Fibroblast of lung (primary cell): ENCODE results near the gene FHIT. TPM values are rescaled to one million over a fixed set of nuclear protein-coding genes. Genes with fewer than 3 reads are reported as not detected.

Source experiments
- DNase-seq, 2 donors: peaks; one replicate each; pipeline versions ENCODE4 v3.0.0 to v3.0.0-alpha.2; 2010; ENCODE audit warnings: low read depth in 2 of 2
- H2AFZ ChIP-seq: 2 replicates; pipeline ENCODE4 v1.5.1; 2012; ENCODE audit warnings: low read length, control low read depth, inconsistent platforms
- H3K27ac ChIP-seq: 2 replicates; pipeline ENCODE4 v1.5.1; 2011; ENCODE audit warnings: low read length, control low read depth; ENCODE audit not compliant: insufficient read depth
- H3K27me3 ChIP-seq: 2 replicates; pipeline ENCODE4 v1.5.1; 2011; ENCODE audit warnings: mild to moderate bottlenecking, low read length; ENCODE audit not compliant: control insufficient read depth, insufficient read depth
- H3K36me3 ChIP-seq: 2 replicates; pipeline ENCODE4 v1.5.1; 2011; ENCODE audit warnings: low read length; ENCODE audit not compliant: control insufficient read depth, insufficient read depth
- H3K4me1 ChIP-seq: 2 replicates; pipeline ENCODE4 v1.5.1; 2011; ENCODE audit warnings: low read length; ENCODE audit not compliant: control insufficient read depth, insufficient read depth; ENCODE audit errors: extremely low read depth
- H3K4me2 ChIP-seq: 2 replicates; pipeline ENCODE4 v1.5.1; 2011; ENCODE audit warnings: low read length, control low read depth; ENCODE audit not compliant: insufficient read depth; ENCODE audit errors: extremely low read depth
- H3K4me3 ChIP-seq, 4 experiments: fragments of 200-600 bp in 1 of 4; sonication (generic) in 1 of 4; replicated peaks in 1 of 4; 2 replicates each; pipeline ENCODE4 v1.5.1; 2011 to 2016; ENCODE audit warnings: low read length in 4 of 4, low read depth in 3 of 4, mild to moderate bottlenecking in 3 of 4, control low read depth in 2 of 4, inconsistent platforms in 1 of 4, mixed read lengths in 1 of 4; ENCODE audit not compliant: insufficient read depth in 1 of 4; ENCODE audit errors: control extremely low read depth in 1 of 4
- H3K79me2 ChIP-seq: 2 replicates; pipeline ENCODE4 v1.5.1; 2012; ENCODE audit warnings: mild to moderate bottlenecking, low read length, inconsistent platforms; ENCODE audit not compliant: control insufficient read depth, insufficient read depth
- H3K9ac ChIP-seq: 2 replicates; pipeline ENCODE4 v1.5.1; 2011; ENCODE audit warnings: mild to moderate bottlenecking, low read length, control low read depth; ENCODE audit not compliant: insufficient read depth
- H3K9me3 ChIP-seq: 2 replicates; pipeline ENCODE4 v1.5.1; 2012; ENCODE audit warnings: low read depth, low read length; ENCODE audit not compliant: control insufficient read depth, insufficient read depth
- H4K20me1 ChIP-seq: 2 replicates; pipeline ENCODE4 v1.5.1; 2011; ENCODE audit warnings: low read length; ENCODE audit not compliant: control insufficient read depth, insufficient read depth; ENCODE audit errors: extremely low read depth
- EZH2 ChIP-seq: IDR thresholded peaks from 2 replicates; pipeline ENCODE4 v1.5.1; 2012; ENCODE audit warnings: low read length, control low read depth, mild to moderate bottlenecking; ENCODE audit errors: missing control alignments
- polyA plus RNA-seq, 2 donors: library from polyadenylated mRNA; depleted of rRNA in 1 of 2; stranded (reverse) in 1 of 2; unstranded in 1 of 2; fragments of >200 nt; gene quantifications; 2 replicates each; pipeline ENCODE4 v1.2.1, GENCODE V29; 2011 to 2012; ENCODE audit warnings: missing spikeins in 1 of 2
- total RNA-seq: library from RNA; depleted of rRNA; stranded (reverse); fragments of >200 nt; gene quantifications from 2 replicates; pipeline ENCODE4 v1.2.1, GENCODE V29; 2014
- TF ChIP-seq, protein P1 (sequence below), 2 donors: IDR thresholded peaks in 1 of 2; conservative IDR thresholded peaks in 1 of 2; 1 replicate in 1 of 2; 2 replicates in 1 of 2; pipeline ENCODE4 v1.5.1; 2011 to 2012; ENCODE audit warnings: low read length in 2 of 2, control low read depth in 1 of 2, inconsistent platforms in 1 of 2, low read depth in 1 of 2, mild to moderate bottlenecking in 1 of 2

FHIT gene
- total and polyA plus RNA-seq, 2 donors (not counting 1 experiment from before 2014, with no cell fraction given): 0.79 to 2.1 TPM

GRCh38 chr3:60363817-60364216 is 887.4 kb downstream of the FHIT start:
- DNase-seq: peak; percentile 35 to 69
- TF ChIP-seq, protein P1, sequence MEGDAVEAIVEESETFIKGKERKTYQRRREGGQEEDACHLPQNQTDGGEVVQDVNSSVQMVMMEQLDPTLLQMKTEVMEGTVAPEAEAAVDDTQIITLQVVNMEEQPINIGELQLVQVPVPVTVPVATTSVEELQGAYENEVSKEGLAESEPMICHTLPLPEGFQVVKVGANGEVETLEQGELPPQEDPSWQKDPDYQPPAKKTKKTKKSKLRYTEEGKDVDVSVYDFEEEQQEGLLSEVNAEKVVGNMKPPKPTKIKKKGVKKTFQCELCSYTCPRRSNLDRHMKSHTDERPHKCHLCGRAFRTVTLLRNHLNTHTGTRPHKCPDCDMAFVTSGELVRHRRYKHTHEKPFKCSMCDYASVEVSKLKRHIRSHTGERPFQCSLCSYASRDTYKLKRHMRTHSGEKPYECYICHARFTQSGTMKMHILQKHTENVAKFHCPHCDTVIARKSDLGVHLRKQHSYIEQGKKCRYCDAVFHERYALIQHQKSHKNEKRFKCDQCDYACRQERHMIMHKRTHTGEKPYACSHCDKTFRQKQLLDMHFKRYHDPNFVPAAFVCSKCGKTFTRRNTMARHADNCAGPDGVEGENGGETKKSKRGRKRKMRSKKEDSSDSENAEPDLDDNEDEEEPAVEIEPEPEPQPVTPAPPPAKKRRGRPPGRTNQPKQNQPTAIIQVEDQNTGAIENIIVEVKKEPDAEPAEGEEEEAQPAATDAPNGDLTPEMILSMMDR (conservative IDR thresholded peaks at IDR 0.05 in 1 of 2, IDR thresholded peaks at IDR 0.05 in 1 of 2; ENCODE audit: low read depth in 1 of 2, low read length in 2 of 2): no peak
- no peak for TF ChIP-seq EZH2
- peaks cover 5% of the 10 kb centered on the region for H3K4me1 ChIP-seq
- no peaks in the 10 kb centered on the region for H3K36me3 ChIP-seq
- H3K4me3 ChIP-seq: no peak overlapping the region
- H2AFZ ChIP-seq: no peak overlapping the region
- no peak overlapping the region for H3K27ac ChIP-seq
- H3K9ac ChIP-seq: no peak overlapping the region
- H3K79me2 ChIP-seq: no peaks in the 10 kb centered on the region
- H3K4me2 ChIP-seq: peak overlapping the region; percentile 15
- H3K27me3 ChIP-seq: no peaks in the 10 kb centered on the region
- H4K20me1 ChIP-seq: no peaks in the 10 kb centered on the region
- H3K9me3 ChIP-seq: no peaks in the 10 kb centered on the region

- H3K9me3 ChIP-seq: no peaks in the 10 kb centered on the region
- no peak for TF ChIP-seq EZH2
- TF ChIP-seq, protein P1 (conservative IDR thresholded peaks at IDR 0.05 in 1 of 2, IDR thresholded peaks at IDR 0.05 in 1 of 2; ENCODE audit: low read depth in 1 of 2, low read length in 2 of 2): no peak
- no peaks in the 10 kb centered on the region for H3K79me2 ChIP-seq
- H3K27ac ChIP-seq: no peak overlapping the region
- no peak overlapping the region for H3K4me2 ChIP-seq
- no peaks in the 10 kb centered on the region for H3K4me1 ChIP-seq
- H3K4me3 ChIP-seq: no peak overlapping the region
- DNase-seq: no peak
- H2AFZ ChIP-seq: no peak overlapping the region
- H3K36me3 ChIP-seq: no peaks in the 10 kb centered on the region
- H4K20me1 ChIP-seq: no peaks in the 10 kb centered on the region
- H3K9ac ChIP-seq: no peak overlapping the region
- no peaks in the 10 kb centered on the region for H3K27me3 ChIP-seq
Measured at GRCh38 chr3:60355825-60356224, 895.4 kb downstream of the FHIT start.

DNA sequence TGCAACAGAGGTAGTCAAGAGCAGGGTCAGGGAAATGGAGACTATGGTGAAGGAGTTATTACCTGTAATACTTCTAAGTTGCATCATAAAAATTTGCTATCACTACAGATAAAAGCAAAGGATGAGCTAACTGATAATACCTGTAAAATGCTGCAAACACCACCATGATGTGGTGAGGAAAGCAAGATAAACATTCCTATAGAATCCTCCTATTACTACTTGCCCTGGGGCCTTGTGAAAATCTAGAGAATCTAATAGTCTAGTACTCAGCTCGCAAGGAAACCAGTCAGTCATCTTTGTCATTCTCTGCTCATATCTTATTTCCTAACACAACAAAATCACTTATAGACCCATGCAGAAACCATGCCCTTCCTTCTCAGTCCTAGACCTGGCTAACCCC is 899.8 kb downstream of the FHIT start:
- H3K4me2 ChIP-seq: no peak overlapping the region
- no peaks in the 10 kb centered on the region for H3K36me3 ChIP-seq
- no peak overlapping the region for H2AFZ ChIP-seq
- H3K9ac ChIP-seq: no peak overlapping the region
- H3K4me3 ChIP-seq: no peak overlapping the region
- no peak for DNase-seq
- H3K9me3 ChIP-seq: no peaks in the 10 kb centered on the region
- TF ChIP-seq, protein P1 (conservative IDR thresholded peaks at IDR 0.05 in 1 of 2, IDR thresholded peaks at IDR 0.05 in 1 of 2; ENCODE audit: low read depth in 1 of 2, low read length in 2 of 2): no peak
- no peak for TF ChIP-seq EZH2
- no peaks in the 10 kb centered on the region for H3K4me1 ChIP-seq
- no peaks in the 10 kb centered on the region for H3K79me2 ChIP-seq
- no peaks in the 10 kb centered on the region for H3K27me3 ChIP-seq
- H4K20me1 ChIP-seq: no peaks in the 10 kb centered on the region
- H3K27ac ChIP-seq: no peak overlapping the region
